Activated CD4-positive, alpha-beta T cell treated with anti-CD3 and anti-CD28 coated beads for 36 hours (primary cell): Measurements from ENCODE around the gene CBFB. TPM values are rescaled to one million over a fixed set of nuclear protein-coding genes. Genes with fewer than 3 reads are reported as not detected.

ENCODE experiments used
- ATAC-seq: fragments of 200-7000 bp; cut with Tn5 transposase; one replicate; pipeline ENCODE4 v1.10.0; 2021; ENCODE audit warnings: mild to moderate bottlenecking, moderate library complexity
- CTCF ChIA-PET: fragments of 350-600 bp; sonication (Branson Sonifier 250); formaldehyde crosslinking; loops from one replicate; lab custom pipeline; 2021; ENCODE audit warnings: antibody characterized with exemption; lab: Charles Lee
- POLR2A ChIA-PET: fragments of 350-600 bp; sonication (Branson Sonifier 250); formaldehyde crosslinking; loops from one replicate; lab custom pipeline; 2021; ENCODE audit warnings: antibody characterized with exemption, inconsistent platforms; lab: Charles Lee
- DNase-seq: peaks from one replicate; pipeline ENCODE4 v3.0.0-alpha.2; 2020
- H3K27ac Mint-ChIP-seq: one replicate; pipeline ENCODE4 v1.8.0; 2021; ENCODE audit warnings: mixed read lengths
- H3K27me3 Mint-ChIP-seq: one replicate; pipeline ENCODE4 v1.8.0; 2021; ENCODE audit warnings: mixed read lengths
- H3K36me3 Mint-ChIP-seq: one replicate; pipeline ENCODE4 v1.8.0; 2021; ENCODE audit warnings: low read depth, mixed read lengths
- H3K4me1 Mint-ChIP-seq: one replicate; pipeline ENCODE4 v1.8.0; 2021; ENCODE audit warnings: mixed read lengths
- H3K4me3 Mint-ChIP-seq: one replicate; pipeline ENCODE4 v1.8.0; 2021; ENCODE audit warnings: mild to moderate bottlenecking, moderate library complexity, mixed read lengths
- H3K9me3 Mint-ChIP-seq: one replicate; pipeline ENCODE4 v1.8.0; 2021; ENCODE audit warnings: low read depth, mixed read lengths
- intact Hi-C, 2 experiments: fragments of 100-400 bp; cut with DNase I in 1 of 2; cut with micrococcal nuclease in 1 of 2; formaldehyde crosslinking; loops; one replicate each; pipeline versions ENCODE4 v1.14.2 to v1.15.1; 2022 to 2024; cut with DNase I, micrococcal nuclease
- total RNA-seq, 2 experiments: library from RNA; stranded (reverse); gene quantifications; one replicate each; pipeline ENCODE4 v1.2.3, GENCODE V29; 2021

The CBFB gene
- total RNA-seq, 2 experiments from 2014 or later, result 84.6 to 90.2 TPM

DNA sequence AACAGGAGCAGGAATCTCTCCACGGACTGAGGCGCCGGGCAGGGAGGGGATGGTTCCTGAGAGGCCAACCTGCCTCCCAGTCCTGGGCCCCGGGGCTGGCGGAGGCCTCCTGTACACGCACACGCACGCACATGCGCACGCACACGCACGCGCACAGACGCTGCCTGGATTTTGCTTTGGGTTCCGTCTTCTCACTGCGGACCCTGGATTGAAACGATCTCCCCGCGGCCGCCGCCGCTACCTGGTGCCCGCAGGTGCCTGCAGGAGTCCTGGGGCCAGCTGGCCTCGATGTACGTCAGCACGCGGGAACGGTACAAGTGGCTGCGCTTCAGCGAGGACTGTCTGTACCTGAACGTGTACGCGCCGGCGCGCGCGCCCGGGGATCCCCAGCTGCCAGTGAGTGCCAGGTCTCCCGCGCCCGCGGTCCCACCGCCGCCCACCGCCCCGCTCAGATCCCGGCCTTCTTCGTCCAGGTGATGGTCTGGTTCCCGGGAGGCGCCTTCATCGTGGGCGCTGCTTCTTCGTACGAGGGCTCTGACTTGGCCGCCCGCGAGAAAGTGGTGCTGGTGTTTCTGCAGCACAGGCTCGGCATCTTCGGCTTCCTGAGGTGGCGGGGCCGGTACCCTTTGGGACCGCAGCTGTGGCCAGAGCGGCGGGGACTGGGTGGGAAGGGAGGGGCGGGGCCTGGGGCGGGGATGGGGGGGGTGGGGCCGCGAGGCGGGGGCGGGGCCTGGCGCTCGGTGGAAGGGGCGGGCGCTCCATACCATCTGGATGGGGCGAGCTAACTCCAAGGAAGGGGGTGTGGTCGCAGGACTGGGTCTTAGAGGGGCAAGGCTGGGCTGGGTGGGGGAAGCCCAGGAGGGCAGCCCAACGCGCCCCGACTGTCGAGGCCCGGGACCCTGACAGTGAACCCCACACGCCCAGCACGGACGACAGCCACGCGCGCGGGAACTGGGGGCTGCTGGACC is 28.3 kb upstream of the CBFB start:
- ChIA-PET POLR2A (no interaction called here), CTCF (interaction anchor here (2.0 kb wide), 1 partner anchor 17 kb away, joined by 5 read pairs; no protein-coding TSS in a partner anchor)
- Mint-ChIP-seq H3K36me3 (peaks cover 5% of the 10 kb centered on the region), H3K27me3 (no peaks in the 10 kb centered on the region), H3K4me1 (peaks cover 15% of the 10 kb centered on the region), H3K4me3 (peak overlapping the region; percentile 74), H3K9me3 (no peaks in the 10 kb centered on the region), H3K27ac (peak overlapping the region; percentile 87)
- DNase-seq, result peak; percentile 79
- ATAC-seq, result peak; percentile 80
- intact Hi-C loops, result loop anchor here (1.0 to 2.0 kb wide), 3 partner anchors 13 to 16 kb away; no protein-coding TSS in a partner anchor

GRCh38 chr16:67001726-67002125 is 27.2 kb upstream of the CBFB start:
- no peak for DNase-seq
- ChIA-PET CTCF (interaction anchor here (0.5 to 2.0 kb wide), 2 partner anchors 16 to 265 kb away, joined by 3 to 5 read pairs; no protein-coding TSS in a partner anchor), POLR2A (no interaction called here)
- Mint-ChIP-seq H3K4me3 (peak overlapping the region; percentile 5), H3K36me3 (peaks cover 5% of the 10 kb centered on the region), H3K4me1 (peaks cover 15% of the 10 kb centered on the region), H3K27me3 (no peaks in the 10 kb centered on the region), H3K9me3 (no peaks in the 10 kb centered on the region), H3K27ac (no peak overlapping the region)
- ATAC-seq, result no peak
- intact Hi-C loops, result loop anchor here (1.0 to 2.0 kb wide), 2 partner anchors 12 to 17 kb away; no protein-coding TSS in a partner anchor

DNA sequence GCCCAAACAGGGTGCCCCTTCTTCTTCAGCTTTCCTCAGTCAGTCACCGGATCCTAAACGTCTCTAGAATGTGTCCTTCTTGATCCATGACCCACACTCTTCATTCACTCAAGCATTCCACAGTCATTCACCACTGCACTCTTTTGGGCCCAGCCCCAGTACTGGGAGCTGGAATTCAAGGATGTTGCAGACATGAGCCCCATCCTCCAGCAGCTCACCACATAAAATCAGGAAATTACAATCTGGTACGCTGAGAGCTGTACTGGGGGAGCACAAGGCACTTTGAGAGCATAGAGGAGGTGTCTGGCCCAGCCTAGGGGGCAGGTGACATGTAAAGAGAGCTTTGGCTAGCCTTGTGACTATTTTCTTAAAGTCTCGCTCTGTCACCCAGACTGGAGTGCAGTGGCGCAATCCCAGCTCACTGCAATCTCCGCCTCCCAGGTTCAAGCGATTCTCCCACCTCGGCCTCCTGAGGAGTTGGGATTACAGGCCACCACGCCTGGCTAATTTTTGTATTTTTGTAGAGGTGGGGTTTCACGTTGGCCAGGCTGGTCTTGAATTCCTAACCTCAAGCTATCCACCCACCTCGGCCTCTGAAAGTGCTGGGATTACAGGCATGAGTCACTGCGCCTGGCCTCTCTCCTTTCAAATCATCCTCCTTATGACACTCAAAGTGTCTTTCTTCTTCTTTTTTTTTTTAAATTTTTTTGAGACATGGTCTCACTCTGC is 21.9 kb upstream of the CBFB start:
- CTCF ChIA-PET, result interaction anchor here (0.5 to 1.7 kb wide), 7 partner anchors 11 to 596 kb away, joined by 3 to 14 read pairs (median 4); no protein-coding TSS in a partner anchor
- Mint-ChIP-seq H3K4me1 (peaks cover 5% of the 10 kb centered on the region), H3K36me3 (peaks cover 5% of the 10 kb centered on the region), H3K4me3 (no peak overlapping the region), H3K27ac (no peak overlapping the region), H3K27me3 (no peaks in the 10 kb centered on the region), H3K9me3 (no peaks in the 10 kb centered on the region)
- DNase-seq (no peak), ATAC-seq (peak; percentile 37)
- POLR2A ChIA-PET, result interaction anchor here (0.6 to 1.0 kb wide), 2 partner anchors 99 to 103 kb away, joined by 5 read pairs; no protein-coding TSS in a partner anchor
- intact Hi-C loops, result no loop called here

DNA sequence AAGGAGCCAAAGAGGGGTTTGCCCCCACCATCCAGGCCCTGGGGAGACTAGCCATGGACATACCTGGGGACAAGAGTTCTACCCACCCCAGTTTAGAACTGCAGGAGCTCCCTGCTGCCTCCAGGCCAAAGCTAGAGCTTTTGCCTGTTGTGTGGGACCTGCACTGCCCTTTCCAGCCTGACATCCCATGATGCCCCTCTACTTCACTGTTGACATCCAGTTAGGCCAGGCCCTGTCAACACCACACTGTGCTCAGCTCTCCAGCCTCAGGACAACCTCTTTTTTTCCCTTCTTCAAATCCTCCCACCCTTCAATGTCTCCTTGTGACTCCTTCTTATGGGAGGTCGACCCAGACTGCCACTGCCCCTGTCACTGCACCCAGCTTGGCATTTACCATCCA is 19.8 kb upstream of the CBFB start:
- H3K27ac Mint-ChIP-seq, result no peak overlapping the region
- intact Hi-C loops, result no loop called here
- POLR2A ChIA-PET, result interaction anchor here (0.6 kb wide), 1 partner anchor 94 kb away, joined by 3 read pairs; no protein-coding TSS in a partner anchor
- DNase-seq (no peak), ATAC-seq (no peak)
- CTCF ChIA-PET, result interaction anchor here (1.2 to 1.9 kb wide), 2 partner anchors 8 to 13 kb away, joined by 3 to 9 read pairs; no protein-coding TSS in a partner anchor
- H3K4me3 Mint-ChIP-seq, result no peak overlapping the region
- no peaks in the 10 kb centered on the region for H3K27me3 Mint-ChIP-seq
- no peaks in the 10 kb centered on the region for H3K9me3 Mint-ChIP-seq
- H3K36me3 Mint-ChIP-seq, result peaks cover 3% of the 10 kb centered on the region
- peaks cover 10% of the 10 kb centered on the region for H3K4me1 Mint-ChIP-seq

DNA sequence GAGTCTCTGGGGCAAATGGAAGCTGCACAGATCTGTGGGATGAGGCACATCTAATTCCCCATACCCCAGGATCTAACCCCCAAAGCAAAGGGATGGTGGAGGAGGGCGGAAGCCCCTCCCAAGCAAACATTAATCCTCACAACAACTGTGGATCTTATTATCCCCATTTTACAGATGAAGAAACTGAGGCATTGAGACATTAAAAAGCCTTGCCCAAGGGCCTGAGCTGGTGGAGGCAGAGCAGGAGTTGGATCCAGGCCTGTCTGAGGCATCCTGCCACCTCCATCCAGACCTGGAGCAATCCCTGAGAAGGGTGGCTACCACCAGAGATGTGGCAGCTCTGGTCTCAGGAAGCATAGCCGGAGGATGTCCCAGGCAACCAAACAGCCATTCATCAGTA is 17.7 kb upstream of the CBFB start:
- DNase-seq, result no peak
- Mint-ChIP-seq H3K9me3 (no peaks in the 10 kb centered on the region), H3K4me1 (peaks cover 19% of the 10 kb centered on the region), H3K36me3 (no peaks in the 10 kb centered on the region), H3K4me3 (no peak overlapping the region), H3K27ac (no peak overlapping the region), H3K27me3 (peaks cover 2% of the 10 kb centered on the region)
- POLR2A ChIA-PET, result interaction anchor here (0.6 kb wide), 2 partner anchors 157 to 298 kb away, joined by 3 to 9 read pairs; no protein-coding TSS in a partner anchor
- ATAC-seq, result no peak
- CTCF ChIA-PET, result interaction anchor here (0.6 to 1.0 kb wide), 4 partner anchors 21 to 634 kb away, joined by 3 read pairs; no protein-coding TSS in a partner anchor
- intact Hi-C loops, result no loop called here

DNA sequence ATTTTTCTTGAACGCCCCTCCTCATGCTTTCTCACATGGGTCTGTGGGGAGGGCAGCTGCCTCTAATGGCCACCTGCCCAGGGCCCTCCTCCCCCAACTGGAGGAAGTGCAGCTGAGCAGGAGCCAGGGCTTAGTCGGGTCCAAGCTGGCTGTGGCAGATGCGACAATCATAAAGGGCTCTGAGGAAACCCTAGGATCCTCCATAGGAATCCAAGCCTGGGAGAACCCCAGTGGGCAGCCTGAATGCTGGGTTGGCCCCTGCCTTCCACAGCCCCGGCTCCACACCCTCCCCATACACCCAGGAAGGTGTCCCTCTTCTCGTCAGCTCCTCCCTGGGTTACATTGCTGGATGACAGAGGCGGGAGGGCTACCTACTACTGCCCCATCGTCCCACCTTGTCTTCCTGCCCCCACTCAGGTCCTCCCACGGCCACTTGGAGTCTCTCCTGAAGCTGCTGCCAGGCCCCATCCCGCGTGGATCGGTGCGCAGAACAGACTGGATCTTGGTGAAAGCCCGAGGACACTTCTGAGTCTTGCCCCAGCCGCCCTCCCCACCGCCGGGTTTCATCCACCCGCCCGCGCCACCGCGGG is 15.6 kb upstream of the CBFB start:
- DNase-seq, result no peak
- peak overlapping the region; percentile 73 for H3K4me3 Mint-ChIP-seq
- POLR2A ChIA-PET, result interaction anchor here (1.1 to 1.5 kb wide), 2 partner anchors 9 to 28 kb away, joined by 3 to 20 read pairs; no protein-coding TSS in a partner anchor
- peak overlapping the region; percentile 60 for H3K27ac Mint-ChIP-seq
- H3K36me3 Mint-ChIP-seq, result no peaks in the 10 kb centered on the region
- CTCF ChIA-PET, result interaction anchor here (0.5 to 2.9 kb wide), 19 partner anchors 9 to 172 kb away, joined by 3 to 21 read pairs (median 5); partner anchors contain the start of genes B3GNT9, CES4A and FBXL8
- no peak for ATAC-seq
- intact Hi-C loops, result loop anchor here (1.0 kb wide), 2 partner anchors 12 to 36 kb away; no protein-coding TSS in a partner anchor
- H3K27me3 Mint-ChIP-seq, result peaks cover 2% of the 10 kb centered on the region
- H3K4me1 Mint-ChIP-seq, result peaks cover 17% of the 10 kb centered on the region
- H3K9me3 Mint-ChIP-seq, result no peaks in the 10 kb centered on the region

- peaks cover 2% of the 10 kb centered on the region for H3K27me3 Mint-ChIP-seq
- peaks cover 17% of the 10 kb centered on the region for H3K4me1 Mint-ChIP-seq
- intact Hi-C loops, result loop anchor here (1.0 to 2.0 kb wide), 3 partner anchors 13 to 37 kb away; no protein-coding TSS in a partner anchor
- H3K36me3 Mint-ChIP-seq, result no peaks in the 10 kb centered on the region
- DNase-seq (peak; percentile 88), ATAC-seq (peak; percentile 44)
- peak overlapping the region; percentile 86 for H3K27ac Mint-ChIP-seq
- H3K9me3 Mint-ChIP-seq, result no peaks in the 10 kb centered on the region
- peak overlapping the region; percentile 75 for H3K4me3 Mint-ChIP-seq
- POLR2A ChIA-PET, result interaction anchor here (1.1 to 1.5 kb wide), 2 partner anchors 10 to 29 kb away, joined by 3 to 20 read pairs; no protein-coding TSS in a partner anchor
- CTCF ChIA-PET, result interaction anchor here (0.5 to 2.9 kb wide), 21 partner anchors 9 to 171 kb away, joined by 3 to 21 read pairs (median 4); partner anchors contain the start of genes B3GNT9 and FBXL8
These were observed 14.9 kb upstream of the CBFB start for GRCh38 chr16:67013823-67014633.

GRCh38 chr16:67014634-67015312 is 14.2 kb upstream of the CBFB start:
- POLR2A ChIA-PET, result interaction anchor here (1.1 kb wide), 1 partner anchor 11 kb away, joined by 3 read pairs; no protein-coding TSS in a partner anchor
- intact Hi-C loops, result loop anchor here in 1 of 2 experiments (1.0 to 2.0 kb wide), 2 partner anchors 30 to 60 kb away; no protein-coding TSS in a partner anchor
- Mint-ChIP-seq H3K4me3 (peak overlapping the region; percentile 75), H3K36me3 (no peaks in the 10 kb centered on the region), H3K27ac (peak overlapping the region; percentile 86), H3K9me3 (no peaks in the 10 kb centered on the region), H3K4me1 (peaks cover 17% of the 10 kb centered on the region), H3K27me3 (peaks cover 2% of the 10 kb centered on the region)
- no peak for ATAC-seq
- CTCF ChIA-PET, result interaction anchor here (0.8 to 2.8 kb wide), 9 partner anchors 12 to 171 kb away, joined by 3 to 21 read pairs (median 5); no protein-coding TSS in a partner anchor
- DNase-seq, result no peak

DNA sequence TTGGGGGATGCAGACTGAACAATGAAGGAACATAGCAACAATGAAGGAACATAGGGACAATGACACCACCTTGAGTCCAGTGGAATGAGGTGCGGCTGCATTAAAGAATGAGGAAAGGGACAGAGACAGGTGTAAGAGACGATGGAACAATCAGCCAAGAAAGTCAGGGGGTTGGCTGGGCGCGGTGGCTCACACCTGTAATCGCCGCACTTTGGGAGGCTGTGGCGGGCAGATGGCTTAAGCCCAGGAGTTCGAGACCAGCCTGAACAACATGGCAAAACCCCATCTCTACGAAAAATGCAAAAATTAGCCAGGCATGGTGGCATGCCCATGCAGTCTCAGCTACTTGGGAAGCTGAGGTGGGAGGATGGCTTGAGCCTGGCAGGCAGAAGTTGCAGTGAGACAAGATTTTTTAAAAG is 13.6 kb upstream of the CBFB start:
- ATAC-seq (no peak), DNase-seq (peak; percentile 26)
- ChIA-PET CTCF (interaction anchor here (1.4 to 6.0 kb wide), 3 partner anchors 13 to 140 kb away, joined by 6 to 55 read pairs (median 21); partner anchors contain the start of gene CBFB), POLR2A (interaction anchor here (0.7 kb wide), 1 partner anchor 260 kb away, joined by 7 read pairs; no protein-coding TSS in a partner anchor)
- peaks cover 17% of the 10 kb centered on the region for H3K4me1 Mint-ChIP-seq
- intact Hi-C loops, result loop anchor here in 1 of 2 experiments (1.0 to 2.0 kb wide), 2 partner anchors 31 to 61 kb away; no protein-coding TSS in a partner anchor
- no peaks in the 10 kb centered on the region for H3K36me3 Mint-ChIP-seq
- peak overlapping the region; percentile 75 for H3K4me3 Mint-ChIP-seq
- H3K9me3 Mint-ChIP-seq, result no peaks in the 10 kb centered on the region
- no peak overlapping the region for H3K27ac Mint-ChIP-seq
- H3K27me3 Mint-ChIP-seq, result peaks cover 2% of the 10 kb centered on the region
